ENCODE measurements around the gene SLC4A9.

SLC4A9 gene

GRCh38 chr5:140345919-140346347 is 14.1 kb upstream of the SLC4A9 start:
- no peaks in the 10 kb centered on the region for H3K79me2 ChIP-seq (ENCODE audit: control insufficient read depth, low read length)

GRCh38 chr5:140346348-140347221 is 13.4 kb upstream of the SLC4A9 start, which contains the start of gene HBEGF:
Gene HBEGF (minus strand): TSS chr5:140346603. CDS start chr5:140346328, 275 bp downstream.
- Histone ChIP-seq H3K27me3 (ENCODE audit: control insufficient read depth, low read length) (peaks cover 30% of the 10 kb centered on the region), H3K36me3 (ENCODE audit: control insufficient read depth, low read length) (no peaks in the 10 kb centered on the region), H3K27ac (ENCODE audit: low read depth, low read length) (no peak within 1 kb of the TSS), H3K4me1 (ENCODE audit: control insufficient read depth, low read length) (peaks cover 48% of the 10 kb centered on the region), H3K4me3 (ENCODE audit: low read length) (peak within 1 kb of the TSS; percentile 64), H3F3A (ENCODE audit: control insufficient read depth, insufficient read depth) (no peaks in the 10 kb centered on the region), H3K9me3 (ENCODE audit: control insufficient read depth, insufficient read depth, low read length) (no peaks in the 10 kb centered on the region), H3K4me2 (ENCODE audit: low read length) (peak within 1 kb of the TSS; percentile 81), H4K20me1 (ENCODE audit: control insufficient read depth, insufficient read depth, low read depth, low read length) (no peaks in the 10 kb centered on the region), H3K79me2 (ENCODE audit: control insufficient read depth, low read length) (no peaks in the 10 kb centered on the region), H3K9me2 (replicated peaks; ENCODE audit: control insufficient read depth, low read length) (no peaks in the 10 kb centered on the region)
- TF ChIP-seq CTCF (IDR thresholded peaks at IDR 0.05; ENCODE audit: low read depth, low read length, poor library complexity, severe bottlenecking) (peak; percentile 59), EZH2phosphoT487 (IDR thresholded peaks at IDR 0.05; ENCODE audit: borderline replicate concordance, low read length) (no peak; the same call in 1 of the 2 replicates)

More at GRCh38 chr5:140345919-140346347, 14.1 kb upstream of the SLC4A9 start:
- no peaks in the 10 kb centered on the region for H4K20me1 ChIP-seq (ENCODE audit: control insufficient read depth, insufficient read depth, low read depth, low read length)
- H3K27ac ChIP-seq (ENCODE audit: low read depth, low read length): no peak overlapping the region
- no peaks in the 10 kb centered on the region for H3F3A ChIP-seq (ENCODE audit: control insufficient read depth, insufficient read depth)
- TF ChIP-seq EZH2phosphoT487 (IDR thresholded peaks at IDR 0.05; ENCODE audit: borderline replicate concordance, low read length) (no peak), CTCF (IDR thresholded peaks at IDR 0.05; ENCODE audit: low read depth, low read length, poor library complexity, severe bottlenecking) (no peak)
- H3K4me3 ChIP-seq (ENCODE audit: low read length): peak overlapping the region; percentile 64
- no peaks in the 10 kb centered on the region for H3K36me3 ChIP-seq (ENCODE audit: control insufficient read depth, low read length)
- H3K27me3 ChIP-seq (ENCODE audit: control insufficient read depth, low read length): peaks cover 30% of the 10 kb centered on the region
- no peaks in the 10 kb centered on the region for H3K9me3 ChIP-seq (ENCODE audit: control insufficient read depth, insufficient read depth, low read length)
- peaks cover 52% of the 10 kb centered on the region for H3K4me1 ChIP-seq (ENCODE audit: control insufficient read depth, low read length)
- H3K4me2 ChIP-seq (ENCODE audit: low read length): peak overlapping the region; percentile 81
- no peaks in the 10 kb centered on the region for H3K9me2 ChIP-seq (replicated peaks; ENCODE audit: control insufficient read depth, low read length)

GRCh38 chr5:140347360-140347759 is 12.6 kb upstream of the SLC4A9 start:
- H3K27me3 ChIP-seq (ENCODE audit: control insufficient read depth, low read length): peaks cover 30% of the 10 kb centered on the region
- no peak overlapping the region for H3K27ac ChIP-seq (ENCODE audit: low read depth, low read length)
- H3K4me1 ChIP-seq (ENCODE audit: control insufficient read depth, low read length): peaks cover 41% of the 10 kb centered on the region
- H3K9me3 ChIP-seq (ENCODE audit: control insufficient read depth, insufficient read depth, low read length): no peaks in the 10 kb centered on the region
- peak overlapping the region; percentile 64 for H3K4me3 ChIP-seq (ENCODE audit: low read length)
- H3F3A ChIP-seq (ENCODE audit: control insufficient read depth, insufficient read depth): no peaks in the 10 kb centered on the region
- H3K4me2 ChIP-seq (ENCODE audit: low read length): peak overlapping the region; percentile 81
- TF ChIP-seq EZH2phosphoT487 (IDR thresholded peaks at IDR 0.05; ENCODE audit: borderline replicate concordance, low read length): no peak
- TF ChIP-seq CTCF (IDR thresholded peaks at IDR 0.05; ENCODE audit: low read depth, low read length, poor library complexity, severe bottlenecking): no peak
- no peaks in the 10 kb centered on the region for H4K20me1 ChIP-seq (ENCODE audit: control insufficient read depth, insufficient read depth, low read depth, low read length)
- no peaks in the 10 kb centered on the region for H3K79me2 ChIP-seq (ENCODE audit: control insufficient read depth, low read length)
- no peaks in the 10 kb centered on the region for H3K36me3 ChIP-seq (ENCODE audit: control insufficient read depth, low read length)
- no peaks in the 10 kb centered on the region for H3K9me2 ChIP-seq (replicated peaks; ENCODE audit: control insufficient read depth, low read length)
